ENCODE measurements around the gene INO80. TPM values are rescaled to one million over a fixed set of nuclear protein-coding genes. Genes with fewer than 3 reads are reported as not detected.
A peak's percentile ranks its signal among the peaks of the same experiment; 100 is the strongest.

The INO80 gene
- total RNA-seq, 4 donors from 2014 or later = 22.3 to 44.3 (median 31.1) TPM

DNA sequence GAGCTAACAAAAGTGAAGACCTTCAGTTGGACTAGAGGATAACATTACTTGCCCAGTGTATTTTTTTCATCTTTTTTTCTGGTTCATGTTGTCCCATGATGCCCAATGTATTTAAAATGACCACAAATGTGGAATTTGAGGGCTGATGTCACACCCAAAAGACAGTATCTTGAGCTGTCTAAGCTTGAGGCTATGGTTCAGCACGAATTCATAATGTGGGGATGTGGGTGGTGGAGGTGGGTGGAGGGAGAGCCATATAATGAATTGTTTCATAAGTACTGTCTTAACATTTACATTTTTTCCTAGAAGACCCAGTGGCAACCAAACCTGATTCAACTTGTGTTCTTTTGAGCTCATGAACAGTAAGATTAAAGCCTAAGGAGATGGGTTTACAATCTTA is 125.3 kb downstream of the INO80 start:
- DNase-seq (ENCODE audit: low spot score in 2 of 2) = no peak
- TF ChIP-seq, protein P1, sequence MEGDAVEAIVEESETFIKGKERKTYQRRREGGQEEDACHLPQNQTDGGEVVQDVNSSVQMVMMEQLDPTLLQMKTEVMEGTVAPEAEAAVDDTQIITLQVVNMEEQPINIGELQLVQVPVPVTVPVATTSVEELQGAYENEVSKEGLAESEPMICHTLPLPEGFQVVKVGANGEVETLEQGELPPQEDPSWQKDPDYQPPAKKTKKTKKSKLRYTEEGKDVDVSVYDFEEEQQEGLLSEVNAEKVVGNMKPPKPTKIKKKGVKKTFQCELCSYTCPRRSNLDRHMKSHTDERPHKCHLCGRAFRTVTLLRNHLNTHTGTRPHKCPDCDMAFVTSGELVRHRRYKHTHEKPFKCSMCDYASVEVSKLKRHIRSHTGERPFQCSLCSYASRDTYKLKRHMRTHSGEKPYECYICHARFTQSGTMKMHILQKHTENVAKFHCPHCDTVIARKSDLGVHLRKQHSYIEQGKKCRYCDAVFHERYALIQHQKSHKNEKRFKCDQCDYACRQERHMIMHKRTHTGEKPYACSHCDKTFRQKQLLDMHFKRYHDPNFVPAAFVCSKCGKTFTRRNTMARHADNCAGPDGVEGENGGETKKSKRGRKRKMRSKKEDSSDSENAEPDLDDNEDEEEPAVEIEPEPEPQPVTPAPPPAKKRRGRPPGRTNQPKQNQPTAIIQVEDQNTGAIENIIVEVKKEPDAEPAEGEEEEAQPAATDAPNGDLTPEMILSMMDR (IDR thresholded peaks at IDR 0.05) = no peak
- TF ChIP-seq POLR2A (IDR thresholded peaks at IDR 0.05) = no peak
- intact Hi-C loops (cut with DNase I; ENCODE audit: low total_unique reads) = no loop called here
- H3K4me3 ChIP-seq (ENCODE audit: low read depth, poor library complexity, severe bottlenecking) = no peak overlapping the region
- WGBS, 2 donors = 0% methylated on average over 1 of the region's 1 CpG

DNA sequence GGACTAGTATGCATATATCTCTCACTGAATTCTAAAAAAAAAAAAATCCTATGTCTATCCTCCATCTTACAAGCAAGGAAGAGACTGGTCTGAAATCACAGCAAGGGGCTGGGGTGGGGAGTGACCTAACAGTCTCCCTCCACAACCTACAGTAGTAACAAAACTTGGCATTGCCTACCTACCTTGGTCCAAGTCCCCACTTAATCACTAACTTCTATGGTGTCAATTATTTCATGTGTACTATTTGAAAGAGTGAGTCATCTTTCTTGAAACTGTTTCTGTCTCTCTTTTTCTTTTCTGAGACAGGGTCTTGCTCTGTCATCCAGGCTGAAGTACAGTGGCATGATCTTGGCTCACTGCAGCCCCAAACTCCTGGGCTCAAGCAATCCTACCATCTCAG is 126.0 kb downstream of the INO80 start:
- no peak overlapping the region for H3K4me3 ChIP-seq (ENCODE audit: low read depth, poor library complexity, severe bottlenecking)
- DNase-seq (ENCODE audit: low spot score in 2 of 2) = no peak
- intact Hi-C loops (cut with DNase I; ENCODE audit: low total_unique reads) = no loop called here
- TF ChIP-seq, protein P1 (IDR thresholded peaks at IDR 0.05) = no peak
- TF ChIP-seq POLR2A (IDR thresholded peaks at IDR 0.05) = no peak

DNA sequence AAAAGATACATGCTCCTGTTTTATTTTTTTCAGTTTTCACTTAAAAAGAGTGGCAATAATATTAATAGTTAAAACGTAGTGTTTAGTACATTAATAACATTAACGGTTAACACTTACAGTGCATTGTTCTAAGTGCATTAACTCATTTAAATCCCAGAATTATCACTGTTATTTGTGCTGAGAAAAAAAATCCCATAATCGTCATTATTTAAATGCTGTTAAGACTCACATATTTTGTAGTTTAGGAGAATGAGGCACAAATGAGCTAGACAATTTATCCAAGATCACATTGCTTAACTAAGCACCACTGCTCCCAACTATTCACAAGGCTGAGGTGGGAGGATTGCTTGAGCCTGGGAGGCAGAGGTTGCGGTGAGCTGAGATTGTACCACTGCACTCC is 127.9 kb downstream of the INO80 start:
- TF ChIP-seq, protein P1 (IDR thresholded peaks at IDR 0.05) = no peak
- no peak for TF ChIP-seq POLR2A (IDR thresholded peaks at IDR 0.05)
- no peak for DNase-seq (ENCODE audit: low spot score in 2 of 2)
- H3K4me3 ChIP-seq (ENCODE audit: low read depth, poor library complexity, severe bottlenecking) = no peak overlapping the region
- WGBS, 2 donors = 91 to 93% methylated on average over 4 of the region's 4 CpGs
- intact Hi-C loops (cut with DNase I; ENCODE audit: low total_unique reads) = no loop called here

DNA sequence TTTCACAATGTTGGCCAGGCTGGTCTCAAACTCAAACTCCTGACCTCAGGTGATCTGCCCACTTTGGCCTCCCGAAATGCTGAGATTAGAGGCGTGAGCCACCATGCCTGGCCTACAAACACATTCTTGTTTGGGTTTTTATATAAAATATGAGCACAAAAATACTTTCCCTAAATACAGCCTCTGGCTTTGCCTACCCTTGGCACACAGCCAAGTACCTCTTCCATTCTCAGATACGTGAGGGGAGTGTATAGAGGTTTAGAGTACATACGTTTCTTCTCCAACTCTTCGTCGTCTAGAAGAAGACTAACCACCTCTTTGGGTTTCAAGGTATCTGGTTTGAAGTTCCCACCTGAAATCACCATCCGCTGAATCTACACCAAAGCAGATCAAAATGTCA is 129.3 kb downstream of the INO80 start:
- no peak overlapping the region for H3K4me3 ChIP-seq (ENCODE audit: low read depth, poor library complexity, severe bottlenecking)
- DNase-seq (ENCODE audit: low spot score in 2 of 2) = no peak
- 82 to 86% methylated on average over 7 of the region's 7 CpGs for WGBS, 2 donors
- TF ChIP-seq, protein P1 (IDR thresholded peaks at IDR 0.05) = no peak
- no peak for TF ChIP-seq POLR2A (IDR thresholded peaks at IDR 0.05)
- intact Hi-C loops (cut with DNase I; ENCODE audit: low total_unique reads) = no loop called here

DNA sequence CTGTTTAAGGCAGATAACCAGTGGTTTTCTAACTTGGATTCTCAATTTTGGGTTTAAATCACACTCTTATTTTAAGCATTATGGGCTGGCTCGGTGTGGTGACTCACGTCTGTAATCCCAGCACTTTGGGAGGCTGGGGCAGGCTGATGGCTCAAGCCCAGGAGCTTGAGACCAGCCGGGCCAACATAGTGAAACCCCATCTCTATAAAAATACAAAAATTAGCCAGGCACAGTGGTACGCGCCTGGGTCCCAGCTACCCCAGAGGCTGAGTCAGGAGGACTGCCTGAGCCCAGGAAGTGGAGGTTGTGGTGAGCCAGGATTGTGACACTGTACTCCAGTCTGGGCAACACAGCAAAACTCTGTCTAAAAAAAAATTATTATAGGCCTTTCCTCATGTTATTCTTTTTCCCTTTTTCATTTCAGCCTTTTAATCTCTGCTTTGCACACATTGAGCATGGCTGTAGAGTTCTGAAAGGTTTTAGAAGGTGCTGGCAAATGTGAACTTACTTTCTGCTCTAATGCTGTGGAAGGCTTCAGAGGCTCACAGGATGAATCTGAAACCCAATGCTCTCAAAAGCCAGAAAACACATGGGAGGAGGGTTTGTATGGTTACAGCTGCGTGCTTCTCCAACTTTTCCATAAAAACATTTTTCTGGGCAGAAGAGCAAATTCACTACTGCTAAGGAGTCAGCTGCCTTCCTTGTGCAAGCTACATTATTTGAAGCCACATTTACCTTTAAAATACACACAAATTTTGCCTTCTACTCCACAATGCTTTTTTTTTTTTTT is 130.3 kb downstream of the INO80 start:
- WGBS, 2 donors = 90 to 92% methylated on average over 6 of the region's 6 CpGs
- TF ChIP-seq, protein P1 (IDR thresholded peaks at IDR 0.05) = no peak
- TF ChIP-seq POLR2A (IDR thresholded peaks at IDR 0.05) = no peak
- peak in 1 of 2 donors; percentile 26 for DNase-seq (ENCODE audit: low spot score in 2 of 2)
- no peak overlapping the region for H3K4me3 ChIP-seq (ENCODE audit: low read depth, poor library complexity, severe bottlenecking)
- intact Hi-C loops (cut with DNase I; ENCODE audit: low total_unique reads) = no loop called here

DNA sequence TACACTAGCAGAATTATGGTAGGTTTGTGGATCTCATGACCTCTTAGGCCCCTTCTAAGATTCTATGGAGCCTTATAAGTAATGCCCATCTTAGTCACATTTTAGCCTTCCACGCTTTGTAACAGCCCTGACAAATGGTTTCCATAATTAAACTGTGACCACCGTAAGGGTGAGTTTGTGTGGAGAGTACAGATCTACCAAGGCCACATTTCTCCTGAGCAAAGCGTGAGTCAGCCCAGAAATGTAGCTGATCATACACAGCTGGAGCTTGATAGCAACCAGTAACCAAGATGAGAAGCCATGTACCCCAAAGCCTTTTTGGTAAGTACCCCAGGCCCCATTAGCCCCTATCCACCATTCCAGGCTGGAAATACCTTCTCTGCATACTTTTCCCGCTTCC is 131.1 kb downstream of the INO80 start:
- intact Hi-C loops (cut with DNase I; ENCODE audit: low total_unique reads) = no loop called here
- no peak overlapping the region for H3K4me3 ChIP-seq (ENCODE audit: low read depth, poor library complexity, severe bottlenecking)
- WGBS, 2 donors = 87 to 95% methylated on average over 4 of the region's 4 CpGs
- peak in 1 of 2 donors; percentile 37 for DNase-seq (ENCODE audit: low spot score in 2 of 2)
- TF ChIP-seq, protein P1 (IDR thresholded peaks at IDR 0.05) = no peak
- no peak for TF ChIP-seq POLR2A (IDR thresholded peaks at IDR 0.05)
